CD8-positive, alpha-beta memory T cell (primary cell): ENCODE measurements around the gene CLPTM1. TPM values are rescaled to one million over a fixed set of nuclear protein-coding genes. Genes with fewer than 3 reads are reported as not detected.

ENCODE experiments used
- CTCF ChIA-PET: fragments of 350-600 bp; sonication (Branson Sonifier 250); formaldehyde crosslinking; loops from one replicate; lab custom pipeline; 2021; ENCODE audit warnings: antibody characterized with exemption; lab: Charles Lee
- POLR2A ChIA-PET: fragments of 350-600 bp; sonication (Branson Sonifier 250); formaldehyde crosslinking; loops from one replicate; lab custom pipeline; 2021; ENCODE audit warnings: antibody characterized with exemption; lab: Charles Lee
- DNase-seq, 5 donors: peaks; one replicate each; pipeline versions ENCODE4 v3.0.0 to v3.0.0-alpha.2; 2020 to 2022; ENCODE audit warnings: mixed read lengths in 1 of 5
- H3K27ac ChIP-seq: one replicate; pipeline ENCODE4 v1.7.0; 2013; ENCODE audit warnings: low read depth, mild to moderate bottlenecking, low read length, moderate library complexity
- H3K27me3 ChIP-seq: 2 replicates; pipeline ENCODE4 v1.7.0; 2013; ENCODE audit warnings: low read length, mild to moderate bottlenecking; ENCODE audit not compliant: insufficient read depth, poor library complexity, severe bottlenecking
- H3K36me3 ChIP-seq: 2 replicates; pipeline ENCODE4 v1.7.0; 2013; ENCODE audit warnings: mild to moderate bottlenecking, low read length, moderate library complexity; ENCODE audit not compliant: insufficient read depth
- H3K4me1 ChIP-seq: 2 replicates; pipeline ENCODE4 v1.7.0; 2013; ENCODE audit warnings: mild to moderate bottlenecking, low read length, moderate library complexity; ENCODE audit not compliant: insufficient read depth
- H3K4me3 ChIP-seq: 2 replicates; pipeline ENCODE4 v1.7.0; 2013; ENCODE audit warnings: mild to moderate bottlenecking, low read length
- H3K9me3 ChIP-seq: 2 replicates; pipeline ENCODE4 v1.7.0; 2013; ENCODE audit warnings: mild to moderate bottlenecking, low read length
- H3K27ac Mint-ChIP-seq, 8 donors: one replicate each; pipeline ENCODE4 v1.8.0; 2020 to 2021; ENCODE audit warnings: mixed read lengths in 8 of 8, mild to moderate bottlenecking in 6 of 8, inconsistent platforms in 3 of 8, moderate library complexity in 3 of 8
- H3K27me3 Mint-ChIP-seq, 2 donors: one replicate each; pipeline ENCODE4 v1.8.0; 2020 to 2021; ENCODE audit warnings: mixed read lengths in 2 of 2, mild to moderate bottlenecking in 1 of 2, moderate library complexity in 1 of 2
- H3K36me3 Mint-ChIP-seq, 3 donors: one replicate each; pipeline ENCODE4 v1.8.0; 2020 to 2021; ENCODE audit warnings: mixed read lengths in 3 of 3, inconsistent platforms in 1 of 3, mild to moderate bottlenecking in 1 of 3
- H3K4me1 Mint-ChIP-seq, 3 donors: one replicate each; pipeline ENCODE4 v1.8.0; 2020 to 2021; ENCODE audit warnings: mixed read lengths in 3 of 3, inconsistent platforms in 1 of 3, mild to moderate bottlenecking in 1 of 3
- H3K4me3 Mint-ChIP-seq, 7 donors: one replicate each; pipeline ENCODE4 v1.8.0; 2020 to 2021; ENCODE audit warnings: mixed read lengths in 7 of 7, mild to moderate bottlenecking in 6 of 7, moderate library complexity in 4 of 7, inconsistent platforms in 2 of 7
- H3K9me3 Mint-ChIP-seq, 5 donors: one replicate each; pipeline ENCODE4 v1.8.0; 2020 to 2022; ENCODE audit warnings: mixed read lengths in 5 of 5, mild to moderate bottlenecking in 3 of 5, moderate library complexity in 2 of 5, inconsistent platforms in 1 of 5
- polyA plus RNA-seq: library from polyadenylated mRNA; unstranded; fragments of 300-500 nt; fragmentation: Illumina TruSeq; gene quantifications from one replicate; pipeline ENCODE4 v1.2.3, GENCODE V29; 2021
- total RNA-seq, 2 experiments: library from RNA; stranded (reverse); gene quantifications; one replicate each; pipeline ENCODE4 v1.2.3, GENCODE V29; 2021

CLPTM1 gene
- total and polyA plus RNA-seq, 3 experiments from 2014 or later = 27.5 to 82.5 (median 78.6) TPM

DNA sequence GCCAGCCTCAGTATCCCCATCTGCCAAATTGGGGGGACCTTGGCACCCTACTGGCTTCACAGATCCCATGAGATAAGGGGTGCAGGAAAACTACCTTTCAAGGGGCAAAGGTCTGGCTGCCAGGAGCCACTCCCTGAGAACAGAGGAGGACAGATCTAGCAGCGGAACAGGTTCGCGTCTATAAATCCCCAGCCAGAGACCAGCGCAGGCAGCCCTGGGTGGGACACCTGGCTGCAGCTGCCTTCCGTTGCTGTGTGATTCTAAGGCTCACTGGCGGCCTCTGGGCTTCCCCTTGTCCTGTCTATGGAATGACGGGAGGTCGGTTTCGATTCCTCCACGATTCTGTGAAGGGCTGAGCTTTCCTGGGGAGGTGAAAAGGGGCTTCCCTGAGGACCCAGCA lies 53.4 kb downstream of the CLPTM1 start:
- no peak for DNase-seq
- Histone ChIP-seq H3K9me3 (no peaks in the 10 kb centered on the region), H3K27ac (no peak overlapping the region), H3K27me3 (no peaks in the 10 kb centered on the region), H3K4me3 (no peak overlapping the region), H3K4me1 (no peaks in the 10 kb centered on the region), H3K36me3 (peaks cover 6% of the 10 kb centered on the region)
- Mint-ChIP-seq H3K4me3 (no peak overlapping the region), H3K27me3 (peaks cover 0 to 1% of the 10 kb centered on the region in 2 donors), H3K4me1 (peaks cover 5 to 10% (median 9%) of the 10 kb centered on the region in 3 donors), H3K9me3 (no peaks in the 10 kb centered on the region), H3K27ac (peak overlapping the region in 3 of 8 donors; percentile 8 to 77 (median 44)), H3K36me3 (peaks cover 0 to 52% (median 13%) of the 10 kb centered on the region in 3 donors)
- POLR2A ChIA-PET = no interaction called here
- CTCF ChIA-PET = no interaction called here

- peaks cover 0 to 1% of the 10 kb centered on the region in 2 donors for H3K27me3 Mint-ChIP-seq
- H3K27ac Mint-ChIP-seq = peak overlapping the region in 6 of 8 donors; percentile 23 to 76 (median 56)
Measured at GRCh38 chr19:45009625-45010255, 54.6 kb downstream of the CLPTM1 start.

DNA sequence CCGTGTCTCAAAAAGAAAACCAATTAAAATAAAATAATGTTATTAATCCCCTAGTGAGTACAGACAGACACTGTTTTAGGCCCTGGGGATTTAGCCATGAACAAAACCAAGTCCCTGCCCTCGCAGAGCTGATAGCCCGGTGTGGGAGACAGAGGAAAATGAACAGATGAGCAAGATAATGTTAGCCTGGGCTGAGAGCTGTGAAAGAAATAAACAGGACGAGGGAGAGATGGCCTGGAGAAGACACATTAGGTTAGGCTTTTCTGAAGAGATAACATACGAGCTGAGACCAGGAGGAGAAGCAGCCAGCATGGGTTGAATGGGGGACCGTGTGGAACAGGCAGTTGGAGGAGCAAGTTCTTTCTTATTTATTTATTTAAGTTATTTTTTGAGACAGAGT lies 55.1 kb downstream of the CLPTM1 start:
- Mint-ChIP-seq H3K4me3 (no peak overlapping the region), H3K4me1 (peaks cover 5 to 12% (median 9%) of the 10 kb centered on the region in 3 donors), H3K27me3 (peaks cover 0 to 1% of the 10 kb centered on the region in 2 donors), H3K27ac (peak overlapping the region in 6 of 8 donors; percentile 32 to 76 (median 44)), H3K36me3 (peaks cover 0 to 60% (median 13%) of the 10 kb centered on the region in 3 donors), H3K9me3 (no peaks in the 10 kb centered on the region)
- Histone ChIP-seq H3K9me3 (no peaks in the 10 kb centered on the region), H3K4me1 (no peaks in the 10 kb centered on the region), H3K36me3 (peaks cover 6% of the 10 kb centered on the region), H3K27ac (no peak overlapping the region), H3K27me3 (no peaks in the 10 kb centered on the region), H3K4me3 (no peak overlapping the region)
- no peak for DNase-seq
- ChIA-PET POLR2A (no interaction called here), CTCF (no interaction called here)

More at GRCh38 chr19:45009625-45010255, 54.6 kb downstream of the CLPTM1 start:
- Histone ChIP-seq H3K27ac (no peak overlapping the region), H3K9me3 (no peaks in the 10 kb centered on the region), H3K27me3 (no peaks in the 10 kb centered on the region), H3K4me1 (no peaks in the 10 kb centered on the region), H3K36me3 (peaks cover 6% of the 10 kb centered on the region), H3K4me3 (no peak overlapping the region)
- H3K9me3 Mint-ChIP-seq = no peaks in the 10 kb centered on the region
- H3K4me3 Mint-ChIP-seq = no peak overlapping the region
- H3K36me3 Mint-ChIP-seq = peaks cover 0 to 61% (median 13%) of the 10 kb centered on the region in 3 donors
- CTCF ChIA-PET = no interaction called here
- POLR2A ChIA-PET = no interaction called here
- H3K4me1 Mint-ChIP-seq = peaks cover 5 to 9% (median 9%) of the 10 kb centered on the region in 3 donors
- no peak for DNase-seq

DNA sequence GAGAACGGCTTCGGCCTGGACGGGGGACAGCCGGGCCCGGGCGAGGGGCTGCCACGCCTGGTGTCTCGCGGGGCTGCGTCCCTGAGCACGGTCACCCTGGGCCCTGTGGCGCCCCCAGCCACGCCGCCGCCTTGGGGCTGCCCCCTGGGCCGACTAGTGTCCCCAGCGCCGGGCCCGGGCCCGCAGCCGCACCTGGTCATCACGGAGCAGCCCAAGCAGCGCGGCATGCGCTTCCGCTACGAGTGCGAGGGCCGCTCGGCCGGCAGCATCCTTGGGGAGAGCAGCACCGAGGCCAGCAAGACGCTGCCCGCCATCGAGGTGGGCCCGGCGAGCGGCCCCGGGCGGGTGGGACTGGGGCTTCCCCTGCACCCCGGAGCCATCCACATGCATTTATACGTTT lies 56.8 kb downstream of the CLPTM1 start:
- H3K27ac Mint-ChIP-seq = peak overlapping the region in 1 of 8 donors; percentile 48
- no peak overlapping the region for H3K4me3 Mint-ChIP-seq
- no peak overlapping the region for H3K27ac ChIP-seq
- peaks cover 0 to 1% of the 10 kb centered on the region in 2 donors for H3K27me3 Mint-ChIP-seq
- H3K4me3 ChIP-seq = no peak overlapping the region
- peaks cover 5% of the 10 kb centered on the region for H3K36me3 ChIP-seq
- H3K27me3 ChIP-seq = no peaks in the 10 kb centered on the region
- H3K9me3 ChIP-seq = no peaks in the 10 kb centered on the region
- ChIA-PET CTCF (no interaction called here), POLR2A (no interaction called here)
- no peak for DNase-seq
- H3K4me1 Mint-ChIP-seq = peaks cover 14 to 20% (median 17%) of the 10 kb centered on the region in 3 donors
- no peaks in the 10 kb centered on the region for H3K9me3 Mint-ChIP-seq
- H3K36me3 Mint-ChIP-seq = peaks cover 0 to 54% (median 8%) of the 10 kb centered on the region in 3 donors
- peaks cover 7% of the 10 kb centered on the region for H3K4me1 ChIP-seq

DNA sequence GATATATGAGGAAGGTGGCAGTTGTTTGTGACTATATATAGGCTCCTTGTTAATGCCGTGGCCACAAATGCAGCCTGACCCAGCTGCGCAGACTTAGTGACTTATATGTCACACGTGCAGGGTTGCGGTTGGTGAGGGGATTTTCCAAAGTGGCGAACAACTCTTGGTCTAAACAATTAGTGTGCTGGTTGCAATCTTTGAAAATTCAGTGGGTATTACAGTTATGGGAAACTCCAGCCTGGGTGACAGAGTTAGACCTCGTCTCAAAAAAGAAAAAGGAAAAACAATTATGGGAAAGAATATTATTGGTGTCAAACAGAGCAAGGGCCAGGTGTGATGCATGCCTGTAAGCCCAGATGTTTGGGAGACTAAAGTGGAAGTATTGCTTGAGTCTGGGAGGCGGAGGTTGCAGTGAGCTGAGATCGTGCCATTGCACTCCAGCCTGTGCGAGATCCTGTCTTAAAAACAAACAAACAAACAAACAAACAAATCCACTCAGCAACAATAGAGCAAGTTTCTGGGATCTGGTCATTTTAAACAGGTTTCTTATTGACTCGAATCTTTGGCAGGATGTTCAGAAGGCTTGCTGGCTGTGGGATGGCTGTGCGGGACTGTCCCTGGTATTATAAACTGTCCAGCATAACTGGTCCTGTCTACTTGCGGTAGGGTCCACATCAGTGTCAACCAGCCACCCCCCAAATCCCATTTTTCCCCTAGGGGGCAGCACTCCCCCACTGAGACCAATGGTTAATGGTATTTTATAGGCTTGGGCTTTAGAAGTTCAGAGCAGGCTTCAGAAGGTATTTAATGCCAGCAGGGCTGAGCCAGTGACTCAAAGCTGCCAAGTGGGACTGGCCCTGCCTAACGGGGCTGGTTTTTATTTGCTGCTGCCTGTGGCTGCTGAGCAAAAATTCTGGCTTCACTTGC lies 61.5 kb downstream of the CLPTM1 start:
- Histone ChIP-seq H3K27ac (peak overlapping the region; percentile 68), H3K4me3 (no peak overlapping the region), H3K9me3 (no peaks in the 10 kb centered on the region), H3K27me3 (no peaks in the 10 kb centered on the region), H3K36me3 (no peaks in the 10 kb centered on the region), H3K4me1 (peaks cover 10% of the 10 kb centered on the region)
- Mint-ChIP-seq H3K9me3 (no peaks in the 10 kb centered on the region), H3K4me3 (peak overlapping the region; percentile 15 to 76 (median 61)), H3K27ac (peak overlapping the region; percentile 92 to 99 (median 94)), H3K27me3 (no peaks in the 10 kb centered on the region), H3K4me1 (peaks cover 12 to 28% (median 18%) of the 10 kb centered on the region in 3 donors), H3K36me3 (peaks cover 0 to 48% (median 4%) of the 10 kb centered on the region in 3 donors)
- ChIA-PET CTCF (interaction anchor here (0.7 to 1.7 kb wide), 4 partner anchors 22 to 108 kb away, joined by 3 to 7 read pairs (median 4); partner anchors contain the start of gene CLASRP), POLR2A (interaction anchor here (0.5 kb wide), 1 partner anchor 33 kb away, joined by 3 read pairs; no protein-coding TSS in a partner anchor)
- peak; percentile 62 to 93 (median 81) for DNase-seq

DNA sequence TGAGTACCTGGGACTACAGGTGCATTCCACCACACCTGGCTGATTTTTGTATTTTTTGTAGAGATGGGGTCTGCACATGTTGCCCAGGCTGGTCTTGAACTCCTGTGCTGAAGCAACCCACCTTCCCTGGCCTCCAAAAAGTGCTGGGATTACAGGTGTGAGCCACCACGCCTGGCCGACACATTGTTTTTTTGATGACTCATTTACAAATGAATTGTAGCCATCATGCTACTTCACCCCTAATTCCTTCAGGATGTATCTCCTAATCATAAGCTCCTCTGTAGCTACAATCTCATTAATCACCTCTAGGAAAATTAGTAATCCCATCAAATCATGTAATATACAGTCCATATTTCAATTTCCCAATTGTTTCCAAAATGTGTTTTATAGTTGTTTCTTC lies 64.0 kb downstream of the CLPTM1 start:
- Histone ChIP-seq H3K36me3 (no peaks in the 10 kb centered on the region), H3K27ac (no peak overlapping the region), H3K4me1 (peaks cover 10% of the 10 kb centered on the region), H3K27me3 (no peaks in the 10 kb centered on the region), H3K4me3 (no peak overlapping the region), H3K9me3 (no peaks in the 10 kb centered on the region)
- no peak for DNase-seq
- peaks cover 0 to 45% (median 5%) of the 10 kb centered on the region in 3 donors for H3K36me3 Mint-ChIP-seq
- ChIA-PET POLR2A (no interaction called here), CTCF (interaction anchor here (1.4 kb wide), 1 partner anchor 20 kb away, joined by 3 read pairs; no protein-coding TSS in a partner anchor)
- H3K4me1 Mint-ChIP-seq = peaks cover 12 to 28% (median 18%) of the 10 kb centered on the region in 3 donors
- H3K4me3 Mint-ChIP-seq = no peak overlapping the region
- no peaks in the 10 kb centered on the region for H3K9me3 Mint-ChIP-seq
- H3K27ac Mint-ChIP-seq = peak overlapping the region in 6 of 8 donors; percentile 2 to 66 (median 47)
- H3K27me3 Mint-ChIP-seq = no peaks in the 10 kb centered on the region

DNA sequence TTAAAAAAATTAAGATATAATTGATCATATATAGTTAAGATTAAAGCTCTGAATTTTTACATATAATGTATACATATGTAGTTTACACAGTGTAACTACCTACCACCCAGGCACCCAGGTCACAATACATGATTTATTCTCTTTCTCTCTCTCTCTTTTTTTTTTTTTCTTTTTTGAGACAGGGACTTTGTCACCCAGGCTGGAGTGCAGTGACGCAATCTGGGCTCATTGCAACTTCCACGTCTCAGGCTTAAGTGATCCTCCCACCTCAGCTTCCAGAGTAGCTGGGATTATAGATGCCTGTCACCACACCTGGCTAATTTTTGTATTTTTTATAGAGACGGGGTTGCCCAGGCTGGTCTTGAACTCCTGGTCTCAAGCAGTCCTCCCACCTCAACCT lies 64.9 kb downstream of the CLPTM1 start:
- Mint-ChIP-seq H3K36me3 (peaks cover 0 to 42% (median 5%) of the 10 kb centered on the region in 3 donors), H3K27ac (peak overlapping the region in 1 of 8 donors; percentile 85), H3K4me1 (peaks cover 12 to 27% (median 18%) of the 10 kb centered on the region in 3 donors), H3K27me3 (no peaks in the 10 kb centered on the region), H3K9me3 (no peaks in the 10 kb centered on the region), H3K4me3 (no peak overlapping the region)
- Histone ChIP-seq H3K27ac (no peak overlapping the region), H3K9me3 (no peaks in the 10 kb centered on the region), H3K4me1 (peaks cover 10% of the 10 kb centered on the region), H3K4me3 (no peak overlapping the region), H3K27me3 (no peaks in the 10 kb centered on the region), H3K36me3 (no peaks in the 10 kb centered on the region)
- DNase-seq = no peak
- ChIA-PET POLR2A (no interaction called here), CTCF (interaction anchor here (1.4 kb wide), 1 partner anchor 228 kb away, joined by 3 read pairs; no protein-coding TSS in a partner anchor)
